ENCODE results near the gene KLC1.
"Not testable (repeated sequence)": the region's sequence is repeated elsewhere in the genome, so short reads cannot be mapped to it uniquely, and the experiment has no call there.

Gene KLC1

DNA sequence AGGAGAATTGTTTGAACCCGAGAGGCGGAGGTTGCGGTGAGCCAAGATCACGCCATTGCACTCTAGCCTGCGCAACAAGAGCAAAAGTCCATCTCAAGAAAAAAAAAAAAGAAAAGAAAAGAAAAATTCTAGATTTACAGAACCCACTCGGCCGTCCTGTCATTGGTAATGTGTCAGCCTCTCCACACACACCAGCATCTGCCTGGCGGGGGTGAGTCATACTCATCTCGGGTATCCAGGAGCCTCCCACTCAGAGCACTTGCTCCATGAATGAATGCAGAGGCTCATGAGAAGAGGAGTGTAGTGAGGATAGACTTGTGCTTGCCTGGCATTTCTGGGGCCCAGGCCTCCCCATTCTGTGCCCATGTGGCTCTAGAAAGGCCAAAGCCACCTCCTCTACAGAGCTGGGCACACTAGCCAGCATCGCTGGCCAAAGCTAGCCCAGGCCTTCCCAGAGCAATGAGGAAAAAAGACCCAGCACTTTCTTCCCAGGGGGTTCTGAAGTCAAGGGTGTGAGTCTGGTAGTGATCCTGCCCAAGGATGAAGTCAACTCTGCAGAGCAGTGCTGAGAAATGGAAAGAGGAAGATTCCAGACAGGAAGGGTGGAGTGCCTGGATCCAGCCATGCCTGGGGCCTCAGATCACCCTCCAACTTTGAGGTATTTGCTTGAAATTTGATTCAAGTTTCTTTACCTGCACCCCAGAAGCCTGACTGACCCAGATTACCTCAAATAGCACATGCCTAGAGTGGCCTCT lies 31.2 kb upstream of the KLC1 start:
- 100% methylated on average over 5 of the region's 10 CpGs for WGBS (ENCODE audit: insufficient coverage)

DNA sequence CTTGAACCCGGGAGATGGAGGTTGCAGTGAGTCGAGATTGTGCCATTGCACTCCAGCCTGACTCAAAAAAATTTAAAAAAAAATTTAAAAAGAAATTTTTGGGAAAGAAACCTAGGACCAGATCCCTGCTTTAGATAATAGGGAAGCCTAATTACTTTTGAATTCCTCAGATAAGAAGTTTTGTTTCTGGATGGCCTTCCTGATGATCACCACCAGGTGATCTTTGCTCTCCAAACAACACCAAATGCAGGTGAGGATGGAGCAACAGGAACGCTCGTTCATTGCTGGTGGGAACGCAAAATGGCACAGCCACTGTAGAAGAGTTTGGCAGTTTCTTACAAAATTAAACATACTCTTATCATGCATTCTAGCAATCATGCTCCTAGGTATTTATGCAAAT lies 28.5 kb upstream of the KLC1 start:
- WGBS (ENCODE audit: insufficient coverage): 100% methylated on average over 3 of the region's 5 CpGs
- peaks cover 0 to 4% (median 1%) of the 10 kb centered on the region in 4 experiments for H3K36me3 ChIP-seq (ENCODE audit: control insufficient read depth in 4 of 4, insufficient read depth in 4 of 4, low read length in 3 of 4)
- H3K9me3 ChIP-seq (ENCODE audit: control extremely low read depth in 1 of 5, control insufficient read depth in 4 of 5, insufficient read depth in 2 of 5, low read depth in 1 of 5, low read length in 4 of 5): no peaks in the 10 kb centered on the region
- no peak overlapping the region for H3K4me3 ChIP-seq (ENCODE audit: control insufficient read depth in 1 of 7, extremely low read depth in 1 of 7, insufficient read depth in 4 of 7, low read depth in 2 of 7, low read length in 6 of 7)
- DNase-seq: no peak
- no peak overlapping the region for H3K27ac ChIP-seq (ENCODE audit: insufficient read depth in 1 of 2, low read depth in 1 of 2, low read length in 2 of 2, poor library complexity in 1 of 2, severe bottlenecking in 2 of 2)
- POLR2A ChIA-PET: no interaction called here
- H3K27me3 ChIP-seq (replicated peaks in 2 of 5; ENCODE audit: control insufficient read depth in 4 of 5, insufficient read depth in 5 of 5, low read length in 4 of 5): no peaks in the 10 kb centered on the region
- H3K4me1 ChIP-seq (ENCODE audit: control extremely low read depth in 1 of 4, control insufficient read depth in 4 of 4, insufficient read depth in 4 of 4, low read length in 3 of 4): peaks cover 0 to 9% (median 2%) of the 10 kb centered on the region in 4 experiments
- CTCF ChIA-PET: no interaction called here

More for the DNA sequence above, 31.2 kb upstream of the KLC1 start:
- no peak for DNase-seq
- peaks cover 0 to 4% (median 0%) of the 10 kb centered on the region in 4 experiments for H3K4me1 ChIP-seq (ENCODE audit: control extremely low read depth in 1 of 4, control insufficient read depth in 4 of 4, insufficient read depth in 4 of 4, low read length in 3 of 4)
- H3K9me3 ChIP-seq (ENCODE audit: control extremely low read depth in 1 of 5, control insufficient read depth in 4 of 5, insufficient read depth in 2 of 5, low read depth in 1 of 5, low read length in 4 of 5): no peaks in the 10 kb centered on the region
- no peak overlapping the region for H3K4me3 ChIP-seq (ENCODE audit: control insufficient read depth in 1 of 7, extremely low read depth in 1 of 7, insufficient read depth in 4 of 7, low read depth in 2 of 7, low read length in 6 of 7)
- POLR2A ChIA-PET: no interaction called here
- peaks cover 0 to 4% (median 1%) of the 10 kb centered on the region in 4 experiments for H3K36me3 ChIP-seq (ENCODE audit: control insufficient read depth in 4 of 4, insufficient read depth in 4 of 4, low read length in 3 of 4)
- H3K27me3 ChIP-seq (replicated peaks in 2 of 5; ENCODE audit: control insufficient read depth in 4 of 5, insufficient read depth in 5 of 5, low read length in 4 of 5): no peaks in the 10 kb centered on the region
- H3K27ac ChIP-seq (ENCODE audit: insufficient read depth in 1 of 2, low read depth in 1 of 2, low read length in 2 of 2, poor library complexity in 1 of 2, severe bottlenecking in 2 of 2): no peak overlapping the region
- CTCF ChIA-PET: interaction anchor here (0.6 kb wide), 1 partner anchor 53 kb away, joined by 3 read pairs; no protein-coding TSS in a partner anchor

DNA sequence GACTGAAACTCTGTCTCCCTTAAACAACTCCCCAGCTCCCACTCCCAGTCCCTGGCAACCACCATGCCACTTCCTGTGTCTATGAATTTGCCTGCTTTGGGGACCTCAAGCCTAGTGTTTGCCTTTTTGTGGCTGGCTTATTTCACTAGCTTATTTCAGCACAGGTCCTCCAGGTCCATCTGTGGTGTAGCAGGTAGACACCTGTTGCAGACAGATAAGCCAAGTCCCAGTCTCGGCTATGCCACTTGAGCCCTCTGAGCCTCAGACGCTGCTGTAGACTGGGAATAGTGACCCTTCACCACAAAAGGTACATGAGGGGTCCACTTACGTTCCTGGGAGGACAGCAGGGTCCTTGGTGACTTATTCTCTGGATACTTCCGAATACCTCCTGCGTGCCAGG lies 24.4 kb upstream of the KLC1 start:
- CTCF ChIA-PET: interaction anchor here (0.7 to 1.3 kb wide), 4 partner anchors 10 to 105 kb away, joined by 3 to 5 read pairs (median 3); no protein-coding TSS in a partner anchor
- H3K36me3 ChIP-seq (ENCODE audit: control insufficient read depth in 4 of 4, insufficient read depth in 4 of 4, low read length in 3 of 4): no peaks in the 10 kb centered on the region

DNA sequence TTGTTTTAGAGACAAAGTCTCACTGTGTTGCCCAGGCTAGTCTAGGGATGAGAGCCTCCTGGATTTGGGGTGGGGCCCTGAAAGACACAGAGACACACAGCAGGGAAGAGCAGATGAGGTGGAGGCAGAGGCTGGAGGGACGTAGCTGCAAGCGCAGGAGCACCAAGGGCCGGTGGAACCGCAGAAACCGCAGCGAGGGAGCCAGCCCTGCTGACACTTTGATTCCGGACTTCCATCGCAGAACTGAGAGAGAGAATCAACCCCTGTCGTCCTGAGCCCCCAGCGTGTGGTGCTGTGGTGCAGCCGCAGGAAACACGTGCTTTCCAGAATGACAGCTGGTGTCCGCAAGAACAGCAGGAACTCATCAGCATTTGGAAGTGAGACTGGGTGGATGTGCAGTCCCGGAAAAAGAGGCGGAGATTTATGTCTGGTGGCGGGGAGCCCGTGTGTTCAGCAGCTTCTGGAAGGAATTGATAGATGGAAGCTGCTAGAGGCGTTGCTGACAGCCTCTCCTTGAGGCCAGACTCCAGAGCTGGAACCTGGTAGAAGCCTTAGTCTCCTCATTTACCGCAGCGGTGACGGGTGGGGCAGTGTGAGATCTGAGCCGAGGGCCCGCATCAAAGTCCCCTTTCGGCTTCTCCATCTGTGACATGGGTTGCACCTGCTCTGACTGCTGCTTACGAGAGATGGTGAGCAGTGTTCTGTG lies 21.9 kb upstream of the KLC1 start:
- DNase-seq: peak; percentile 76 to 92 (median 92)
- POLR2A ChIA-PET: no interaction called here
- CTCF ChIA-PET: interaction anchor here (0.9 to 1.8 kb wide), 4 partner anchors 12 to 73 kb away, joined by 3 to 5 read pairs (median 4); no protein-coding TSS in a partner anchor
- no peak overlapping the region for H3K27ac ChIP-seq (ENCODE audit: insufficient read depth in 1 of 2, low read depth in 1 of 2, low read length in 2 of 2, poor library complexity in 1 of 2, severe bottlenecking in 2 of 2)
- peaks cover 0 to 7% (median 5%) of the 10 kb centered on the region in 5 experiments for H3K9me3 ChIP-seq (ENCODE audit: control extremely low read depth in 1 of 5, control insufficient read depth in 4 of 5, insufficient read depth in 2 of 5, low read depth in 1 of 5, low read length in 4 of 5)
- 0% methylated on average over 25 of the region's 25 CpGs for WGBS (ENCODE audit: insufficient coverage)
- peak overlapping the region in 4 of 7 experiments; percentile 52 to 59 (median 56) for H3K4me3 ChIP-seq (ENCODE audit: control insufficient read depth in 1 of 7, extremely low read depth in 1 of 7, insufficient read depth in 4 of 7, low read depth in 2 of 7, low read length in 6 of 7)
- H3K27me3 ChIP-seq (replicated peaks in 2 of 5; ENCODE audit: control insufficient read depth in 4 of 5, insufficient read depth in 5 of 5, low read length in 4 of 5): peaks cover 0 to 12% (median 0%) of the 10 kb centered on the region in 5 experiments
- H3K4me1 ChIP-seq (ENCODE audit: control extremely low read depth in 1 of 4, control insufficient read depth in 4 of 4, insufficient read depth in 4 of 4, low read length in 3 of 4): peaks cover 0 to 35% (median 25%) of the 10 kb centered on the region in 4 experiments
- no peaks in the 10 kb centered on the region for H3K36me3 ChIP-seq (ENCODE audit: control insufficient read depth in 4 of 4, insufficient read depth in 4 of 4, low read length in 3 of 4)

More for the DNA sequence above, 24.4 kb upstream of the KLC1 start:
- Histone ChIP-seq H3K4me1 (ENCODE audit: control extremely low read depth in 1 of 4, control insufficient read depth in 4 of 4, insufficient read depth in 4 of 4, low read length in 3 of 4) (peaks cover 0 to 35% (median 25%) of the 10 kb centered on the region in 4 experiments), H3K9me3 (ENCODE audit: control extremely low read depth in 1 of 5, control insufficient read depth in 4 of 5, insufficient read depth in 2 of 5, low read depth in 1 of 5, low read length in 4 of 5) (no peaks in the 10 kb centered on the region), H3K27ac (ENCODE audit: insufficient read depth in 1 of 2, low read depth in 1 of 2, low read length in 2 of 2, poor library complexity in 1 of 2, severe bottlenecking in 2 of 2) (no peak overlapping the region), H3K4me3 (ENCODE audit: control insufficient read depth in 1 of 7, extremely low read depth in 1 of 7, insufficient read depth in 4 of 7, low read depth in 2 of 7, low read length in 6 of 7) (no peak overlapping the region), H3K27me3 (replicated peaks in 2 of 5; ENCODE audit: control insufficient read depth in 4 of 5, insufficient read depth in 5 of 5, low read length in 4 of 5) (peaks cover 0 to 12% (median 0%) of the 10 kb centered on the region in 5 experiments)
- DNase-seq: no peak
- 91% methylated on average over 5 of the region's 5 CpGs for WGBS (ENCODE audit: insufficient coverage)
- POLR2A ChIA-PET: interaction anchor here (0.9 kb wide), 1 partner anchor 31 kb away, joined by 3 read pairs; no protein-coding TSS in a partner anchor

DNA sequence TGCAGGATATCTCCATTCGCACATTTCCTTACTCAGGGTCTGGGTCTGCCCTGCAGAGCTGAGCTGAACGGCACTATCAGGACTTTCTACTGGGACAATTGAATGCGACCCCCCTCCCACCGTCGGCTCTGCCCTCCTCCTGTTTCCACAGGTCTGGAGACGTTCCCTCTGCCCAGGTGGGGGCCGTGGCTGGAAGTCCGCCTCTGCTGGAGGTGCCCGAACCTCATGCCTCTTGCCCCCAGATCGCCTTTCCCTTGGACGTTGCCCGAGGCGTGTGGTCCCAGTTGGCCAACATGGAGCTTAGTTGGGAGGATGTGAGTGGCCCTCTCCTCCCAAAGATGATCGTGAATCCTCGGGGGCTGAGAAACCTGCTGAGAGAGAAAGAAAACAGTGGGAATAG lies 21.2 kb upstream of the KLC1 start:
- ChIA-PET POLR2A (no interaction called here), CTCF (interaction anchor here (0.9 to 1.8 kb wide), 2 partner anchors 11 to 36 kb away, joined by 3 to 5 read pairs; no protein-coding TSS in a partner anchor)
- H3K4me1 ChIP-seq (ENCODE audit: control extremely low read depth in 1 of 4, control insufficient read depth in 4 of 4, insufficient read depth in 4 of 4, low read length in 3 of 4): peaks cover 0 to 35% (median 25%) of the 10 kb centered on the region in 4 experiments
- WGBS (ENCODE audit: insufficient coverage): 2% methylated on average over 15 of the region's 15 CpGs
- DNase-seq: no peak
- H3K4me3 ChIP-seq (ENCODE audit: control insufficient read depth in 1 of 7, extremely low read depth in 1 of 7, insufficient read depth in 4 of 7, low read depth in 2 of 7, low read length in 6 of 7): peak overlapping the region in 6 of 7 experiments; percentile 17 to 59 (median 53)
- H3K27me3 ChIP-seq (replicated peaks in 2 of 5; ENCODE audit: control insufficient read depth in 4 of 5, insufficient read depth in 5 of 5, low read length in 4 of 5): peaks cover 0 to 12% (median 0%) of the 10 kb centered on the region in 5 experiments
- no peak overlapping the region for H3K27ac ChIP-seq (ENCODE audit: insufficient read depth in 1 of 2, low read depth in 1 of 2, low read length in 2 of 2, poor library complexity in 1 of 2, severe bottlenecking in 2 of 2)
- peaks cover 0 to 7% (median 5%) of the 10 kb centered on the region in 5 experiments for H3K9me3 ChIP-seq (ENCODE audit: control extremely low read depth in 1 of 5, control insufficient read depth in 4 of 5, insufficient read depth in 2 of 5, low read depth in 1 of 5, low read length in 4 of 5)
- H3K36me3 ChIP-seq (ENCODE audit: control insufficient read depth in 4 of 4, insufficient read depth in 4 of 4, low read length in 3 of 4): no peaks in the 10 kb centered on the region

DNA sequence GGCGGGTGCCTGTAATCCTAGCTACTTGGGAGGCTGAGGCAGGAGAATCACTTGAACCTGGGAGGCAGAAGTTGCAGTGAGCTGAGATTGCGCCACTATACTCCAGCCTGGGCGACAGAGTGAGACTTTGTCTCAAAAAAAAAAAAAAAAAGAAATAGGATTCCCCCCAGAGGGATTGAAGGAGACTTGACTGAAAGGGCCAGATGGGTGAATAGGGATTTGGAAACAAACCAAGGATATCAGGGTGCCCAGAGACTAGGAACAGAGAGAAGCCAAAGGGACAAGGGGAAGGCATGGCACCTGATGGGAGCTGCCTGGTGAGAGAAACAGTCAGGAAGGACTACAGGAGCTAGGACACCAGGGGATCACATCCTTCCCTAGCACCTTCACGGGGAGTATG lies 19.9 kb upstream of the KLC1 start:
- POLR2A ChIA-PET; H3K9me3 ChIP-seq (ENCODE audit: control extremely low read depth in 1 of 5, control insufficient read depth in 4 of 5, insufficient read depth in 2 of 5, low read depth in 1 of 5, low read length in 4 of 5); H3K27ac ChIP-seq (ENCODE audit: insufficient read depth in 1 of 2, low read depth in 1 of 2, low read length in 2 of 2, poor library complexity in 1 of 2, severe bottlenecking in 2 of 2); H3K4me3 ChIP-seq (ENCODE audit: control insufficient read depth in 1 of 7, extremely low read depth in 1 of 7, insufficient read depth in 4 of 7, low read depth in 2 of 7, low read length in 6 of 7); DNase-seq; H3K36me3 ChIP-seq (ENCODE audit: control insufficient read depth in 4 of 4, insufficient read depth in 4 of 4, low read length in 3 of 4): not testable (repeated sequence)
- CTCF ChIA-PET: interaction anchor here (0.6 to 1.1 kb wide), 2 partner anchors 9 to 404 kb away, joined by 3 to 4 read pairs; no protein-coding TSS in a partner anchor
- 94% methylated on average over 2 of the region's 4 CpGs for WGBS (ENCODE audit: insufficient coverage)
- Histone ChIP-seq H3K27me3 (replicated peaks in 2 of 5; ENCODE audit: control insufficient read depth in 4 of 5, insufficient read depth in 5 of 5, low read length in 4 of 5) (peaks cover 0 to 12% (median 0%) of the 10 kb centered on the region in 5 experiments), H3K4me1 (ENCODE audit: control extremely low read depth in 1 of 4, control insufficient read depth in 4 of 4, insufficient read depth in 4 of 4, low read length in 3 of 4) (peaks cover 0 to 35% (median 25%) of the 10 kb centered on the region in 4 experiments)
